Measurements from ENCODE around the gene NT5C1A.
A peak's percentile ranks its signal among the peaks of the same experiment; 100 is the strongest.

The NT5C1A gene

GRCh38 chr1:39623053-39623452, 48.9 kb downstream of the NT5C1A start:
- H3K4me1 Mint-ChIP-seq: no peaks in the 10 kb centered on the region
- ATAC-seq (no peak), DNase-seq (ENCODE audit: low spot score in 2 of 2) (no peak)
- H3K27ac Mint-ChIP-seq: no peak overlapping the region
- no peaks in the 10 kb centered on the region for H3K9me3 Mint-ChIP-seq
- H3K36me3 Mint-ChIP-seq: no peaks in the 10 kb centered on the region
- no peak overlapping the region for H3K4me3 Mint-ChIP-seq

DNA sequence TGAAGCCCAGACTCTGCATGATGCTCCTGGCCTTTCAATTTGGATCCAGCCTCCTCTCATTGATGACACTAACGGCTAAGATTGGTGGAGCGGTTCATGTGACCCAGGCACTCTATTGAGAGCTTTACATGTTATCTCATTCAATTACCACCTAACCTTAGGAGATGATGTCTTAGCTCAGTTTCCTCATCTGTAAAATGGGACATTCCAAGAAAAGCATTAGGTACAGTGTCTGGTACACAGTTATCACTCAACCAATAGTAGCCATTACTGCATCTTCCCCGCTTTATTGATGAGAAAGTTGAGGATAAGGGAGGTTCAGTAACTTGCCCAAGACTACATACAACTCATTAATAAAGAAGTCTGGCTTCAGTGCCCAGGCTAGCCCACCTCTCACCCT, 49.5 kb downstream of the NT5C1A start:
- no peak overlapping the region for H3K4me3 Mint-ChIP-seq
- no peak overlapping the region for H3K27ac Mint-ChIP-seq
- no peaks in the 10 kb centered on the region for H3K36me3 Mint-ChIP-seq
- ATAC-seq: no peak
- no peaks in the 10 kb centered on the region for H3K9me3 Mint-ChIP-seq
- H3K4me1 Mint-ChIP-seq: no peaks in the 10 kb centered on the region
- DNase-seq (ENCODE audit: low spot score in 2 of 2): no peak

- no peaks in the 10 kb centered on the region for H3K9me3 Mint-ChIP-seq
- H3K27ac Mint-ChIP-seq: no peak overlapping the region
- no peak overlapping the region for H3K4me3 Mint-ChIP-seq
These were observed 51.2 kb downstream of the NT5C1A start for GRCh38 chr1:39620659-39621165.

DNA sequence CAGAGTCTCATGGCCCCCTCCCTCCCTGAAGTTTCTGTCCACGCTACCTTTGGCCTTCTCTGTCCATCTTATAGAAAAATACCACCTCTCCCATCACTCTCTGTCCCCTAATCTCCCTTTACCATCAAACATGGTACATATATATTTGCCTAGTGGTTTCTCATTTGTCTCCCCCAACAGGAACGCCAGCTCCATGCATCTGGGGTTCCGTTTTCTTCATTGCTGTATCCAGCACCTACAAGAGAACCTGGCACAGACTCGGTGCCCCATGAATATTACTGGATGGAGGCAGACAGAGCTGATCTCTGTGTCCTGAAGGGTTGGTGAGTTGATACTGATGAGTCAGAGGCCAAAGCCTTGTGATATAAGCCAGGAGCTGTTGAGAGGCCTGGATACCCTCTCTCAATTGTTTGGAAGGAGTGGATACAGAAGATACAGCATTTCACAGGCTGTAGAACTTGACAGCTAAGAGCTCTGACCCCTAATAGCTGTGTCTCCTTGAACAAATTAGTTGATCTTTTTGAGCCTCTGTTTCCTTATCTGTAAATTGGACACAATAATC, 54.3 kb downstream of the NT5C1A start:
- Mint-ChIP-seq H3K9me3 (no peaks in the 10 kb centered on the region), H3K4me1 (no peaks in the 10 kb centered on the region), H3K36me3 (no peaks in the 10 kb centered on the region), H3K4me3 (no peak overlapping the region), H3K27ac (no peak overlapping the region)
- ATAC-seq (no peak), DNase-seq (ENCODE audit: low spot score in 2 of 2) (no peak)

More at GRCh38 chr1:39620659-39621165, 51.2 kb downstream of the NT5C1A start:
- Mint-ChIP-seq H3K4me1 (no peaks in the 10 kb centered on the region), H3K36me3 (no peaks in the 10 kb centered on the region)
- ATAC-seq (no peak), DNase-seq (ENCODE audit: low spot score in 2 of 2) (no peak)

DNA sequence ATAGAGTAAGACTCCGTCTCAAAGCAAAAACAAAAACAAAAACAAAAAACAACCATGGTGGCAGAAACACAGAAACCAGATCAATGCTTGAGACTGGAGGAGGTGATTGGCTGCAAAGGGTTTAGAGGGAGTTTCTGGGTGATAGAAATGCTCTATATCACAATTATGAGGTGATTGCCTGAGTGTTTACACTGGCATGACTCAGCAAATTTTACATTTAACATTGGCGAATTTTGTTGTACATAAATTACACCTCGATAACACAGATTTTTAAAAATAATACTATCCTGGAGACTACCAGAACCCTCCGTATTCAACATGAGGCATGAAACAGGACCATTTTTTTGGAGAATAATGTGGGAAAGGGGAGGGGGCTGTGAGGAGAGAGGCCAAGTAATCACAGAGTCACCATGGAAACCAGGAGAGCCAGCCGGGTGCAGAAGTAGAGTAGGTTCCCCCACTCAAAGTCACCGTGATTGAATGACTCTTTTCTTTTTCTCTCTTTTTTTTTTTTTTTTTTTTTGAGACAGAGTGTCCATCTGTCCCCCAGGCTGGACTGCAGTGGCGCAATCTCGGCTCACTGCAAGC, 56.7 kb downstream of the NT5C1A start:
- H3K4me3 Mint-ChIP-seq: no peak overlapping the region
- no peaks in the 10 kb centered on the region for H3K9me3 Mint-ChIP-seq
- no peaks in the 10 kb centered on the region for H3K4me1 Mint-ChIP-seq
- H3K27ac Mint-ChIP-seq: no peak overlapping the region
- DNase-seq (ENCODE audit: low spot score in 2 of 2): no peak
- no peak for ATAC-seq
- H3K36me3 Mint-ChIP-seq: no peaks in the 10 kb centered on the region

- Mint-ChIP-seq H3K9me3 (no peaks in the 10 kb centered on the region), H3K4me1 (peaks cover 4% of the 10 kb centered on the region), H3K27ac (no peak overlapping the region), H3K36me3 (no peaks in the 10 kb centered on the region), H3K4me3 (no peak overlapping the region)
- no peak for ATAC-seq
- no peak for DNase-seq (ENCODE audit: low spot score in 2 of 2)
These were observed 57.4 kb downstream of the NT5C1A start for GRCh38 chr1:39614488-39614887.

DNA sequence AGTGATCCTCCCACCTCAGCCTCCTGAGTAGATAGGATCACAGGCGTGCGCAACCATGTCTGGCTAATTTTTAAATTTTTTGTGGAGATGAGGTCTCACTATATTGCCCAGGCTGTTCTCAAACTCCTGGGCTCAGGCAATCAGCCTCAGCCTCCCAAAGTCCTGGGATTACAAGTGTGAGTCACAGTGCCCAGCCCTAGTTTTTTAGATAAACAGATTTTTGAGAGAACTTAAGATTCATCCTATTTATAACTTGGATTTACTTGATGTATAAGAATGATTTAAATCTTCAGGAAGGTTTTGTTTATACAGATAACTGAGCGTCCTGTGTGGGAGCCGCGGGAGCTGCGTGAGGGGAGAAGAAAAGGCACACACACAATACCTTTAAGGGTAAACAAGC, 58.7 kb downstream of the NT5C1A start:
- H3K9me3 Mint-ChIP-seq: no peaks in the 10 kb centered on the region
- H3K36me3 Mint-ChIP-seq: no peaks in the 10 kb centered on the region

DNA sequence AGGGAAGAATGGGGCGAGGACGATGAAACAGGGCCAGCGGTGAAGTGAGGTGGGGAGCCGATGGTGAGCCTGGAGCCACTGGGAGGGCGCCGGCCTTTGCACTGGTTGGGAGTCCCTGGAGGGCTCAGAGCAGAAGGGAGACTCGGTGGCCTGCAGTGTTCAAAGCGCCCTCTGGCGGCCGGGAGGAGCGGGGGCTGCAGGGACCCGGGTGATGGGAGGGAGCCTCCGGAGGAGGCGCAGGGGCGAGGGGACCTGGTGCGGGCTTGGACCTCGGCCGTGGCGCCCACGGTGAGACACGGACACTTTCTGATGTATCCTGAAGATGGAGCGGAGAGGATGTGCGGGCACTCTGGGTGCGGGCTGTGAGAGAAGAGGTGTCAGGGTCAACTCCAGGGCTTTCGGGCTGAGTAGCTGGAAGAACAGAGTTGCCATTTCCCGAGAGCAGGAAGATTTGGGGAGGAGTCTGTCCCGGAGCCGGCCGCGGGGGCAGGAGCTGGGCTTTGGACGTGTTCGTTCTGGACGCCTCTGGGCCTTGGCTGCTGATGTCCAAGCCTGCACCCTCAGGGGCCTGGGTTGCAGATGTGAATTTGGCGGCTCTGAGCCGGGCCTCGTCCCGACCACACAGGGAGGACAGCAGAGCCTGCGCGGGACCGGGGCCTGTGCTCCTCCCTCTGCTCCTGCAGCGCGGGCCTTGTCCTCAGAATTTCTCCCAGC, 62.1 kb downstream of the NT5C1A start:
- DNase-seq (ENCODE audit: low spot score in 2 of 2) (peak; percentile 76 to 83), ATAC-seq (peak; percentile 89)
- Mint-ChIP-seq H3K9me3 (no peaks in the 10 kb centered on the region), H3K27ac (no peak overlapping the region), H3K4me3 (no peak overlapping the region), H3K4me1 (peaks cover 12% of the 10 kb centered on the region), H3K36me3 (no peaks in the 10 kb centered on the region)

More for the DNA sequence above, 58.7 kb downstream of the NT5C1A start:
- DNase-seq (ENCODE audit: low spot score in 2 of 2): no peak
- ATAC-seq: no peak
- Mint-ChIP-seq H3K27ac (no peak overlapping the region), H3K4me1 (peaks cover 7% of the 10 kb centered on the region), H3K4me3 (no peak overlapping the region)

Measured in stimulated activated effector memory CD8-positive, alpha-beta T cell treated with anti-CD3 and anti-CD28 coated beads, Interleukin-12 subunit alpha, Interleukin-12 subunit beta, amount 100 ng/mL, for 72 hours (primary cell).